ENCODE measurements around the gene MEPE. TPM values are rescaled to one million over a fixed set of nuclear protein-coding genes. Genes with fewer than 3 reads are reported as not detected.

MEPE gene
- total RNA-seq, 1 donor from 2014 or later = not detected

DNA sequence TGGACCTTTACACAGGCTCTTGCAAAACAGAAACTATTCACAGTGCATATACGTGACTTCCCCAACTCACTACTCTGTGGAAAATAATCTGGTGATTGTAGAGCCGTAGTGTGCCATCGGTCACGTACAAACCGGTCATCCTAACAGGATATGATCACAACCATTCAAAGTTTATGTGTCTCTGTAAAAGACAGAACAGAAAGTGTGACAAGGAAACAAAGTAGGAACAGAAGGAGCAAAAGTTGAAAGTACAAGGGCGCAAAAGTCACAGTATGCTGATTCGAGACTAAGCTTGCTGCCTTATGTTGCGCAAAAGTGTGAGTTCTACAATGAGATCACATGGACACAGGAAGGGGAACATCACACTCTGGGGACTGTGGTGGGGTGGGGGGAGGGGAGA is 18.6 kb downstream of the MEPE start:
- no peak overlapping the region for H3K4me3 Mint-ChIP-seq
- TF ChIP-seq, protein P1, sequence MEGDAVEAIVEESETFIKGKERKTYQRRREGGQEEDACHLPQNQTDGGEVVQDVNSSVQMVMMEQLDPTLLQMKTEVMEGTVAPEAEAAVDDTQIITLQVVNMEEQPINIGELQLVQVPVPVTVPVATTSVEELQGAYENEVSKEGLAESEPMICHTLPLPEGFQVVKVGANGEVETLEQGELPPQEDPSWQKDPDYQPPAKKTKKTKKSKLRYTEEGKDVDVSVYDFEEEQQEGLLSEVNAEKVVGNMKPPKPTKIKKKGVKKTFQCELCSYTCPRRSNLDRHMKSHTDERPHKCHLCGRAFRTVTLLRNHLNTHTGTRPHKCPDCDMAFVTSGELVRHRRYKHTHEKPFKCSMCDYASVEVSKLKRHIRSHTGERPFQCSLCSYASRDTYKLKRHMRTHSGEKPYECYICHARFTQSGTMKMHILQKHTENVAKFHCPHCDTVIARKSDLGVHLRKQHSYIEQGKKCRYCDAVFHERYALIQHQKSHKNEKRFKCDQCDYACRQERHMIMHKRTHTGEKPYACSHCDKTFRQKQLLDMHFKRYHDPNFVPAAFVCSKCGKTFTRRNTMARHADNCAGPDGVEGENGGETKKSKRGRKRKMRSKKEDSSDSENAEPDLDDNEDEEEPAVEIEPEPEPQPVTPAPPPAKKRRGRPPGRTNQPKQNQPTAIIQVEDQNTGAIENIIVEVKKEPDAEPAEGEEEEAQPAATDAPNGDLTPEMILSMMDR (IDR thresholded peaks at IDR 0.05; ENCODE audit: unreplicated experiment) = no peak
- peaks cover 23% of the 10 kb centered on the region for H3K4me1 Mint-ChIP-seq
- H3K27me3 Mint-ChIP-seq (ENCODE audit: low read depth) = peaks cover 1% of the 10 kb centered on the region
- no peaks in the 10 kb centered on the region for H3K9me3 Mint-ChIP-seq
- no peak overlapping the region for H3K27ac Mint-ChIP-seq
- no peaks in the 10 kb centered on the region for H3K36me3 Mint-ChIP-seq
- DNase-seq (ENCODE audit: low spot score in 2 of 2, unreplicated experiment in 2 of 2) = no peak

DNA sequence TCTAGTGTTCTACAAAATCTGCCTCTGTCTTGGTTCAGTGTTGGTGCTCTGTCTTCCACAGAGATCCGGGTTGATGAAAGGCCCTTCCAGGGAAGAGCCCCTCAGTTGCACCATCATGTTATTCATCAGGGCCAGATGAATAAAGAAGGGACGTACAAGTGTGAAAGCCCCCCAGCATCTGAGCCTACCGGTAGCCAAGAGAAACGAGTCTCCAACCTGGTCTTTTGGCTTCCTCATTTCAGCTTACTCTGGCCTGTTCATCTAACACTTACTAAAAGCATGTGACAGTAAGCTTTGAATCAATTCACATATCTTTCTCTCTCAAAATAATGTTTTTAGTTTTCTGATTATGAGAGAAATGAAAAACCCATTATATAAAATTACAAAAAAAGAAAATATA is 19.2 kb downstream of the MEPE start:
- H3K27ac Mint-ChIP-seq = no peak overlapping the region
- TF ChIP-seq, protein P1 (IDR thresholded peaks at IDR 0.05; ENCODE audit: unreplicated experiment) = no peak
- peaks cover 1% of the 10 kb centered on the region for H3K27me3 Mint-ChIP-seq (ENCODE audit: low read depth)
- H3K36me3 Mint-ChIP-seq = no peaks in the 10 kb centered on the region
- H3K9me3 Mint-ChIP-seq = no peaks in the 10 kb centered on the region
- H3K4me3 Mint-ChIP-seq = no peak overlapping the region
- no peak for DNase-seq (ENCODE audit: low spot score in 2 of 2, unreplicated experiment in 2 of 2)
- peaks cover 26% of the 10 kb centered on the region for H3K4me1 Mint-ChIP-seq

DNA sequence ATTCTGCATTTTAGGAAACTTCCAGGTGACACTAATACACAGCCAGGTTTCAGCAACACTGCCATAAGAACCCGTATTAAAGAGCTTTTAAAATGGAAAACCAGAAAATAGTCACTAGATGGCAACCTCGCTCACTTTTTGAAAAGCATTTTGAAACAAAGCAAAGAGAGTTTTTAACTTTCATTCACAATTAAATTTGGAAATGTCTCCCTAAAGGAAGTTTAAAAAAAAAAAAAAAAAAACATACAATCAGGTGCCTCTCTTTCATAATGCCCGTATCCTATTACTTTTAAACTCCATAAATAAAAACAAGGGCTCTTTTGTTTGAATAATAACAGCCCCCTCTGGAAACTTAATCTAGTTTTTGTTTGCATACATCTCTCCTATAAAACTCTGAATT is 20.3 kb downstream of the MEPE start:
- Mint-ChIP-seq H3K27ac (no peak overlapping the region), H3K36me3 (no peaks in the 10 kb centered on the region), H3K27me3 (ENCODE audit: low read depth) (no peaks in the 10 kb centered on the region), H3K4me1 (peaks cover 26% of the 10 kb centered on the region), H3K4me3 (no peak overlapping the region), H3K9me3 (no peaks in the 10 kb centered on the region)
- DNase-seq (ENCODE audit: low spot score in 2 of 2, unreplicated experiment in 2 of 2) = no peak
- TF ChIP-seq, protein P1 (IDR thresholded peaks at IDR 0.05; ENCODE audit: unreplicated experiment) = peak; percentile 45

DNA sequence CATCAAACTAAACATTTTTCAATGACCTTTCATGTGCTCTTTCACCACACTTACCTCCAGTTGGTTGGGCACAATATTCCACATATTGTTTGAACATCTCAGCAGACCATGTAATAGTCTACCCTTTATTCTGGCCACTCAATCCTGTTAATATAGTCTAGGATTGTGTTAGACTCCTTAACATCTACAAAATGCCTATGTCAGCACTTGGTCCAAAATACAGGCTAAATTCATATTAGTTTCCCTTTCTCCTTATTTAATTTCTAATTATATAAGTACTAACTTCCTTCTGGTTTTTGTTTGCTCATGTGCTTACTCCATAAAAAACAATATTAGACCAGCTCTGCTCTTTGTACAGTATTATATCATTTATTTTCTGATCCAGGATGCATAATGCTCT is 21.1 kb downstream of the MEPE start:
- H3K9me3 Mint-ChIP-seq = peaks cover 6% of the 10 kb centered on the region
- no peak overlapping the region for H3K27ac Mint-ChIP-seq
- no peaks in the 10 kb centered on the region for H3K27me3 Mint-ChIP-seq (ENCODE audit: low read depth)
- no peak for DNase-seq (ENCODE audit: low spot score in 2 of 2, unreplicated experiment in 2 of 2)
- peaks cover 23% of the 10 kb centered on the region for H3K4me1 Mint-ChIP-seq
- H3K4me3 Mint-ChIP-seq = no peak overlapping the region
- TF ChIP-seq, protein P1 (IDR thresholded peaks at IDR 0.05; ENCODE audit: unreplicated experiment) = no peak
- no peaks in the 10 kb centered on the region for H3K36me3 Mint-ChIP-seq

DNA sequence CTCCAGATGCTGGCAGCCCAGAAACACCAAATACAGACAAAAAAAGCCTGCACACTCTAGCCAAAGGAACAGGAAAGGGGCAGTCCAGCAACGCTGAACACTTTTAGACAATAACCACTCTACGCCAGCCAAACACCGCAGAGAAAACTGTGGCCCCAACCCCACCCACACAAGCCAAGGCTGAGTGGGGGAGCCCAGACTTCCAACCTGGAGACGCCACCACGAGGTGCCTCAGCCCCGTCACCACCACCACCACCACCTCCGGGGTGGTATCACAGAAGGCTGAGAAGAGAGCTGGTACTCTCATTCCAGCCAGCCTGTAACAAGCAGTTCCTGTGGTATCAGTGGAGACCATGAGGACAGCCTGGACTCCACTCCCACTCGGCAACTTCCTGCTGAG is 22.8 kb downstream of the MEPE start:
- no peaks in the 10 kb centered on the region for H3K27me3 Mint-ChIP-seq (ENCODE audit: low read depth)
- DNase-seq (ENCODE audit: low spot score in 2 of 2, unreplicated experiment in 2 of 2) = no peak

More for the DNA sequence above, 22.8 kb downstream of the MEPE start:
- peaks cover 15% of the 10 kb centered on the region for H3K4me1 Mint-ChIP-seq
- no peaks in the 10 kb centered on the region for H3K36me3 Mint-ChIP-seq
- H3K27ac Mint-ChIP-seq = no peak overlapping the region
- peaks cover 6% of the 10 kb centered on the region for H3K9me3 Mint-ChIP-seq
- H3K4me3 Mint-ChIP-seq = no peak overlapping the region
- TF ChIP-seq, protein P1 (IDR thresholded peaks at IDR 0.05; ENCODE audit: unreplicated experiment) = no peak

Data from mesothelial cell of epicardium (in vitro differentiated cells).